Left ventricle myocardium inferior (tissue), 1 donor: Measurements from ENCODE around the gene NMNAT2. TPM values are rescaled to one million over a fixed set of nuclear protein-coding genes. Genes with fewer than 3 reads are reported as not detected.

Source experiments
- DNase-seq: peaks from one replicate; pipeline ENCODE4 v3.0.0-alpha.2; 2020
- H3K27ac ChIP-seq: fragments of 200-600 bp; replicated peaks from 2 replicates; pipeline ENCODE4 v1.8.0; 2021
- H3K27me3 ChIP-seq: fragments of 200-600 bp; 2 replicates; pipeline ENCODE4 v1.8.0; 2021; ENCODE audit warnings: low read depth
- H3K36me3 ChIP-seq: fragments of 200-600 bp; 2 replicates; pipeline ENCODE4 v1.8.0; 2021
- H3K4me1 ChIP-seq: fragments of 200-600 bp; 2 replicates; pipeline ENCODE4 v1.8.0; 2021
- H3K4me3 ChIP-seq: fragments of 200-600 bp; 2 replicates; pipeline ENCODE4 v1.8.0; 2021; ENCODE audit warnings: mild to moderate bottlenecking, moderate library complexity
- H3K9me3 ChIP-seq: fragments of 200-600 bp; replicated peaks from 2 replicates; pipeline ENCODE4 v1.8.0; 2021
- CTCF ChIP-seq: fragments of 200-600 bp; IDR thresholded peaks from 2 replicates; pipeline ENCODE4 v1.8.0; 2021; ENCODE audit warnings: antibody characterized with exemption, mild to moderate bottlenecking, borderline replicate concordance
- intact Hi-C: fragments of 100-400 bp; cut with micrococcal nuclease; formaldehyde crosslinking; loops from one replicate; pipeline ENCODE4 v1.11.0; 2022
- long read RNA-seq: library from polyadenylated mRNA; unstranded; transcript quantifications from one replicate; pipeline ENCODE4 v2.0.0, GENCODE V29; 2021
- total RNA-seq: library from RNA; stranded (reverse); fragmentation: NEBNext Ultra II Directional; extraction: Animal tissue kit (Norgen Biotek cat#: 25700); gene quantifications from one replicate; pipeline ENCODE4 v1.2.1, GENCODE V29; 2021
- donor health status: DM: no; HTN: yes; CAD: no; lungs with severe emphysema.

NMNAT2 gene
- total RNA-seq = 3.4 TPM
- long read RNA-seq, partial matches to known transcripts = 0 of 2 reads
- long read RNA-seq, other reads (novel, unspliced or antisense) = 2 of 2 reads

- H3K9me3 ChIP-seq = no peaks in the 10 kb centered on the region
- peaks cover 23% of the 10 kb centered on the region for H3K4me1 ChIP-seq
- intact Hi-C loops = no loop called here
- TF ChIP-seq CTCF = no peak
- H3K27ac ChIP-seq = no peak within 1 kb of the TSS
- DNase-seq = no peak
- peak within 1 kb of the TSS; percentile 64 for H3K4me3 ChIP-seq
- peaks cover 76% of the 10 kb centered on the region for H3K27me3 ChIP-seq
- no peaks in the 10 kb centered on the region for H3K36me3 ChIP-seq
These were observed at the start of gene NMNAT2 for GRCh38 chr1:183417772-183418491. Gene NMNAT2, minus strand, starts transcription at chr1:183418380. Its CDS starts 113 bp downstream, at chr1:183418267.

GRCh38 chr1:183467687-183468086 is 49.5 kb upstream of the NMNAT2 start:
- DNase-seq = no peak
- TF ChIP-seq CTCF = no peak
- intact Hi-C loops = loop anchor here (10.0 kb wide), 1 partner anchor 137 kb away; no protein-coding TSS in a partner anchor
- H3K4me3 ChIP-seq = no peak overlapping the region
- no peaks in the 10 kb centered on the region for H3K27me3 ChIP-seq
- H3K9me3 ChIP-seq = no peaks in the 10 kb centered on the region
- no peaks in the 10 kb centered on the region for H3K36me3 ChIP-seq
- H3K4me1 ChIP-seq = peaks cover 19% of the 10 kb centered on the region
- no peak overlapping the region for H3K27ac ChIP-seq

GRCh38 chr1:183466781-183467180 is 48.6 kb upstream of the NMNAT2 start:
- DNase-seq = no peak
- intact Hi-C loops = loop anchor here (10.0 kb wide), 1 partner anchor 138 kb away; no protein-coding TSS in a partner anchor
- H3K36me3 ChIP-seq = no peaks in the 10 kb centered on the region
- TF ChIP-seq CTCF = no peak
- no peak overlapping the region for H3K4me3 ChIP-seq
- H3K27ac ChIP-seq = no peak overlapping the region
- no peaks in the 10 kb centered on the region for H3K9me3 ChIP-seq
- H3K27me3 ChIP-seq = no peaks in the 10 kb centered on the region
- H3K4me1 ChIP-seq = peaks cover 15% of the 10 kb centered on the region

GRCh38 chr1:183463566-183463965 is 45.4 kb upstream of the NMNAT2 start:
- DNase-seq = no peak
- no peak overlapping the region for H3K4me3 ChIP-seq
- intact Hi-C loops = loop anchor here (10.0 kb wide), 1 partner anchor 141 kb away; no protein-coding TSS in a partner anchor
- no peak for TF ChIP-seq CTCF
- no peaks in the 10 kb centered on the region for H3K4me1 ChIP-seq
- no peak overlapping the region for H3K27ac ChIP-seq
- H3K27me3 ChIP-seq = no peaks in the 10 kb centered on the region
- H3K36me3 ChIP-seq = no peaks in the 10 kb centered on the region
- no peaks in the 10 kb centered on the region for H3K9me3 ChIP-seq

GRCh38 chr1:183461350-183461749 is 43.2 kb upstream of the NMNAT2 start:
- DNase-seq = no peak
- Histone ChIP-seq H3K4me3 (no peak overlapping the region), H3K36me3 (no peaks in the 10 kb centered on the region), H3K27ac (no peak overlapping the region), H3K4me1 (no peaks in the 10 kb centered on the region), H3K9me3 (no peaks in the 10 kb centered on the region), H3K27me3 (no peaks in the 10 kb centered on the region)
- intact Hi-C loops = loop anchor here (10.0 kb wide), 1 partner anchor 143 kb away; no protein-coding TSS in a partner anchor
- TF ChIP-seq CTCF = no peak
